GM06990 (cell line): ENCODE data around the gene PHF21A.
"Not testable (repeated sequence)": the region's sequence is repeated elsewhere in the genome, so short reads cannot be mapped to it uniquely, and the experiment has no call there.

Experiments
- DNase-seq: peaks from one replicate; pipeline ENCODE4 v3.0.0-alpha.2; 2011; ENCODE audit not compliant: insufficient read length; ENCODE audit errors: extremely low read depth
- H3K27me3 ChIP-seq: replicated peaks from 2 replicates; pipeline ENCODE4 v1.6.0; 2011; ENCODE audit warnings: low read length; ENCODE audit not compliant: control insufficient read depth, insufficient read depth
- H3K36me3 ChIP-seq: 2 replicates; pipeline ENCODE4 v1.5.1; 2011; ENCODE audit warnings: low read length; ENCODE audit not compliant: control insufficient read depth, insufficient read depth
- H3K4me3 ChIP-seq: replicated peaks from 2 replicates; pipeline ENCODE4 v1.5.1; 2011; ENCODE audit warnings: low read depth, mild to moderate bottlenecking, control low read depth, low read length
- TF ChIP-seq, protein P1 (sequence below): IDR thresholded peaks from 2 replicates; pipeline ENCODE4 v1.5.1; 2011; ENCODE audit warnings: low read length, control low read depth, mild to moderate bottlenecking, inconsistent platforms; ENCODE audit not compliant: insufficient read depth, poor library complexity, severe bottlenecking

The PHF21A gene

DNA sequence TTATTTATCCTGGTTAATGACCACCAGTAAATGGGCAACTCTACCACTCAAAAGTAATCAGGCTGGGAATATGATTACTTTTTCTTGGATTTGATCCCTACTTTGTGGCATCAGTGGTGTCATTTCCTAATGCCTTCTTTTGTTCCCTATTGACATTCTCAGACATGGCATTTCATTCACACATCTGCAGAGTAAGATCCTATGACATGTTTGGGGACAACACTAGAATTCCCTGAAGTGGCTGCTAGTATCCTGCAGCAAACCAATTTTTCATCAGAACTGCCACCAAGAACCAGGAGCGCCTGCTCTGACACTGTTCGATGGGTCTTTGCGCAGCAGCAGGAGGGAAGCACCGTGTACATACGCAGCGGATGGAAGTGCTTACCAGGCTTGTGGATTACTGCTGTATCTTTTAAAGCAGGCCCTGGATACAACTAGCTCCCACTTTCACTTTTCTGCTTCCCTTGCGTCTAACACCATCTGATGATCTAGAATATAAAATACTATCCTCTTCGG lies 101.1 kb downstream of the PHF21A start:
- no peaks in the 10 kb centered on the region for H3K27me3 ChIP-seq
- H3K4me3 ChIP-seq: no peak overlapping the region
- no peaks in the 10 kb centered on the region; the same call in 1 of the 2 replicates for H3K36me3 ChIP-seq
- TF ChIP-seq, protein P1, sequence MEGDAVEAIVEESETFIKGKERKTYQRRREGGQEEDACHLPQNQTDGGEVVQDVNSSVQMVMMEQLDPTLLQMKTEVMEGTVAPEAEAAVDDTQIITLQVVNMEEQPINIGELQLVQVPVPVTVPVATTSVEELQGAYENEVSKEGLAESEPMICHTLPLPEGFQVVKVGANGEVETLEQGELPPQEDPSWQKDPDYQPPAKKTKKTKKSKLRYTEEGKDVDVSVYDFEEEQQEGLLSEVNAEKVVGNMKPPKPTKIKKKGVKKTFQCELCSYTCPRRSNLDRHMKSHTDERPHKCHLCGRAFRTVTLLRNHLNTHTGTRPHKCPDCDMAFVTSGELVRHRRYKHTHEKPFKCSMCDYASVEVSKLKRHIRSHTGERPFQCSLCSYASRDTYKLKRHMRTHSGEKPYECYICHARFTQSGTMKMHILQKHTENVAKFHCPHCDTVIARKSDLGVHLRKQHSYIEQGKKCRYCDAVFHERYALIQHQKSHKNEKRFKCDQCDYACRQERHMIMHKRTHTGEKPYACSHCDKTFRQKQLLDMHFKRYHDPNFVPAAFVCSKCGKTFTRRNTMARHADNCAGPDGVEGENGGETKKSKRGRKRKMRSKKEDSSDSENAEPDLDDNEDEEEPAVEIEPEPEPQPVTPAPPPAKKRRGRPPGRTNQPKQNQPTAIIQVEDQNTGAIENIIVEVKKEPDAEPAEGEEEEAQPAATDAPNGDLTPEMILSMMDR: no peak
- no peak for DNase-seq

- no peak for DNase-seq
- no peak overlapping the region for H3K4me3 ChIP-seq
- no peaks in the 10 kb centered on the region; the same call in 1 of the 2 replicates for H3K36me3 ChIP-seq
- no peaks in the 10 kb centered on the region for H3K27me3 ChIP-seq
- TF ChIP-seq, protein P1: no peak
These were observed 102.6 kb downstream of the PHF21A start for GRCh38 chr11:46018651-46019050.

DNA sequence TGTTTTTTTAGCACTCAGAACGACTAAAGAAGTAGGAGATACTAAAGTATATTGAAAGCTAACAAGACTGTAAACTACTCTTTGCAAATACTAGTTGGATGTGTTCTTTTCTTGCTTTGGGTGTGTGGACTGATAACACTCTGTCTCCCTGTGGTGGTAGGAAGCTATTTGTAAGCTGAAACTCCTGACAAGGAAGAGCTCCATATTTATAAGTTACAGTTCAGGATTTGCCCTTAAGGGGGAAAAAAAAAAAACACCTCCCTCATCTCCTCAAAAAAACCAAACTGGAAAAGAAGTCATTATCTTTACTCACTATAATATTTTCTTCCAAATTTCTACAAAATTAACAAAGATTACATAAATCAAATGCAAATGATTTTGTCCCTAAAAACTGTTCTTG lies 103.9 kb downstream of the PHF21A start:
- TF ChIP-seq, protein P1: no peak
- Histone ChIP-seq H3K27me3 (no peaks in the 10 kb centered on the region), H3K4me3 (no peak overlapping the region), H3K36me3 (no peaks in the 10 kb centered on the region; the same call in 1 of the 2 replicates)
- no peak for DNase-seq

GRCh38 chr11:46015941-46016340 lies 105.3 kb downstream of the PHF21A start:
- no peak overlapping the region for H3K4me3 ChIP-seq
- TF ChIP-seq, protein P1: no peak
- H3K36me3 ChIP-seq: no peaks in the 10 kb centered on the region
- H3K27me3 ChIP-seq: no peaks in the 10 kb centered on the region
- DNase-seq: no peak

- not testable (repeated sequence) for H3K27me3 ChIP-seq
These were observed 107.1 kb downstream of the PHF21A start for GRCh38 chr11:46014168-46014567.

GRCh38 chr11:46012185-46012584 lies 109.1 kb downstream of the PHF21A start:
- Histone ChIP-seq H3K36me3 (no peaks in the 10 kb centered on the region), H3K27me3 (no peaks in the 10 kb centered on the region), H3K4me3 (no peak overlapping the region)
- TF ChIP-seq, protein P1: no peak
- DNase-seq: no peak

More at GRCh38 chr11:46014168-46014567, 107.1 kb downstream of the PHF21A start:
- H3K4me3 ChIP-seq, H3K36me3 ChIP-seq, DNase-seq: not testable (repeated sequence)
